Mesenteric fat pad (tissue), 1 donor: ENCODE data around the gene WSCD2. TPM values are rescaled to one million over a fixed set of nuclear protein-coding genes. Genes with fewer than 3 reads are reported as not detected.

ENCODE experiments used
- DNase-seq: peaks from one replicate; pipeline ENCODE4 v3.0.0-alpha.2; 2020; ENCODE audit warnings: low spot score
- total RNA-seq: library from RNA; stranded (reverse); fragmentation: NEBNext Ultra II Directional; extraction: Animal tissue kit (Norgen Biotek cat#: 25700); gene quantifications from one replicate; pipeline ENCODE4 v1.2.1, GENCODE V29; 2021
- donor health status: DM: yes; HTN: yes; CAD: no.

The WSCD2 gene
- total RNA-seq, 1 donor from 2014 or later: 0.42 TPM

DNA sequence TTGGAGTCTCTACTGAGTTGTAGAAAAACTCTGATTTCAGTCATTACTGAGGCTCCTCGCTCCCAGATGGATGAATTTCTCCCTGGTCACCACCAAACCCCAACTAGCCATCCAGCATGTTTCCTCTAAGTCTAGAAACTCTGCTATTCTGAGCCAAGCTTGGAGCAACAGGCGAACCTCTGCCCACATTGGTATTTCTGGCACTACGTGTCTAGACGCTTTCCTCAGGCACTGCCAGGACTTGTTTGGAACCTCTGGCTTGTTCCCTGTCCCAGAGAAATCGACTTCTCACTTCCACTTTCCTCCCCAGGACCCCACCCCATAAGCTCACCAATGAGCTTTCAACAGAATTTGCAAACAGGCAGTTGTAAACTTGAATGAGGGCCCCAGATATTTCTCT lies 27.6 kb downstream of the WSCD2 start:
- no peak for DNase-seq

DNA sequence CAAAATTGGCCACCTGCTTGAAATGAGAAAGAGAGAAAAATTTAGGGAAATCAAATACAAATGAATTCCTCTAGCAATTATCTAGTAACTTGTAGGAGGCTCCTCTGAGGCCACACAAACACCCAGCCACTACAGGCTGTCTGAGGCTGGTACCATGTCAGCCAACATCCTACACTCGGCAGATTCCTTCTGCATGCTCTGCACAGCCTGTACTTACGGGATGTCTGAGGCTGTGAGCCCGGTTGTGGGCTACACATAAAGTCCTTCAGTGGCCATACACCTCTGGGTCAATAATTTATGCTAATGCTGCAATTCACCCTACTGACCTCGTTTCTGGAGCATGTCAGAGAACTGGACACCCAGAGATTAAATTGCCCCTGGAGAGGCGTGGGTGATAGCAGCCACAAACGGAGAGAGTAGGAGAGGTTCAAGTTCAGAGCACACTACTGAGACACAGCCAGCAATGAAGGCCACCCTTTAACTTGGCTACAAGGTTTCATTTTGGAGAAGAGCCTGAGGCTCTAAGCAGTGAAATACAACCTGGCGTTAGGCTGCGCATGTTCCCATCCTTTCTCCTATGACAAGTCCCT lies 28.9 kb downstream of the WSCD2 start:
- no peak for DNase-seq

DNA sequence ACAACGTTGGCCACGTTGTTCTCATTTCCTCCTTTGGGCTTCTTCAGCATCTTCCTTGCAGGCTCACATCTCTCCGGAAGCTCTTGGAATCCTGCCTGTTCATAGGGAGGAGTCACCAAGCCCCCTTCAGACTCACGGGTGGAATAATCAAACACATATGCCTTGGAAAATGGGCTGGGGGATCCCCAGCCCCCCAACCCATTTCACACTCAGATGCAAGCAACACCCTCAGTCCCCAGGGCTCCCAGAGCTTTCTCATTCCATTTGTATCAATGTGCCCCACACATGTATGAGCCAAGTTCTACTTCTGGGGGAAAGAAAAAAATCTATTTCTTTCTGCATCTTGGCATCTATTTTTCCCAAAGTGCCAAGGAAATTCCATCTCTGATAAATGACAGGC lies 33.1 kb downstream of the WSCD2 start:
- DNase-seq: no peak

GRCh38 chr12:108166505-108166904 lies 37.4 kb downstream of the WSCD2 start:
- DNase-seq: no peak

GRCh38 chr12:108167974-108168373 lies 38.9 kb downstream of the WSCD2 start:
- DNase-seq: no peak

GRCh38 chr12:108169708-108170107 lies 40.6 kb downstream of the WSCD2 start:
- no peak for DNase-seq

DNA sequence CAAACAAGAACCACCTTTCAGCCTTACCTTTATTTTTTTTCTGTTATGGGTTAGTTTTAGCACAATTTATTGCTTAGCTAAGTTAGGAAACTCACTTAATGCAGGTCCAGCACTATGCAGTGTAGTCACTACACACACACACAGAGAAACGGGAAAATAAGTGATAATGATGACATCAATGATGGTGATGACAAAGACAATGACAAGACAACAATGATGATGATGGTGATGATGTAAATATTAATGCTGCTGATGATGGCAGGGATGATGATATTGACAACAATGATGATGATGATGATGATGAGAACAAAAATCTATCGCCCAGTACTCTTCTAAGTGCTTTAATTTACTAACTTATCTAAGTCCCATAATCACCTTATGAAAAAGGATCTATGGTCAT lies 41.1 kb downstream of the WSCD2 start:
- DNase-seq: no peak

DNA sequence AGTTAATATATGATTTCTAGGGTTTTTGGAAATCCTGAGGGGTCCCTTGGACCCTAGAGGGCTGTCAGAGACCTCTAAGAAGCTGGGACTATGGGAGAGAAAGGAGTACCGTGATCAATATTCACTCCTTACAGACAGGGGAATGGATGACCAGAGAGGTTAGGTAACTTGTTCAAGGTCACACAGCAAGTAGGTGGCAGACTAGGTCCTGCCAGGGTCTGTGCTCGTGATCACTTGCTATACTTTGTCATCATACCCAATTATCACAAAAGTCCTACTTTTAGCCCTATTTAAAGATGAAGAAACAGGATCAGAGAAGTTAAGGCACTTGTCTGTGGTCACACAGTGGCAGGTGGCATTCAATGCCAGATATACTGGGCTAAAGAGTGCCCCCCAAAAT lies 42.9 kb downstream of the WSCD2 start:
- DNase-seq: no peak

DNA sequence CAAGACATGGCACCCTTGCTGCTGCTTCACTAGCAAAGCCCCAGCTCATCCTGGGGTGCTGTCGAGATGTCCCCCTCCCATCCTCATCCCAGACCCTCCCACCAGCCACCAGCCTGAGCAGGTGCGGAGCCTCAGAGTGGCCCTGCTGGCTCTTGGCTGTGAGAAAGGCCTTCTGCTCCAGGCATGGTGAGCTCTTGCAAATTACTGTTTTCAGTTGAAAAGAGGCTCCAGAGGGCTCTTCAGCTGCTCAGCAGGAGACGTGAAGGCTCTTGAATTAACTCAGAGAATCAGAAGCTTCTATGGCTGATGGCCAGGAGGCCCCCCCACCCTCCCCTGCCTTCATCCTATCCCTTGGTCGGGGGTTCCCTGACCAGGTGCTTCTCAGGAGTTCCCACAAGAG lies 44.1 kb downstream of the WSCD2 start:
- no peak for DNase-seq

GRCh38 chr12:108173892-108174291 lies 44.8 kb downstream of the WSCD2 start:
- no peak for DNase-seq

DNA sequence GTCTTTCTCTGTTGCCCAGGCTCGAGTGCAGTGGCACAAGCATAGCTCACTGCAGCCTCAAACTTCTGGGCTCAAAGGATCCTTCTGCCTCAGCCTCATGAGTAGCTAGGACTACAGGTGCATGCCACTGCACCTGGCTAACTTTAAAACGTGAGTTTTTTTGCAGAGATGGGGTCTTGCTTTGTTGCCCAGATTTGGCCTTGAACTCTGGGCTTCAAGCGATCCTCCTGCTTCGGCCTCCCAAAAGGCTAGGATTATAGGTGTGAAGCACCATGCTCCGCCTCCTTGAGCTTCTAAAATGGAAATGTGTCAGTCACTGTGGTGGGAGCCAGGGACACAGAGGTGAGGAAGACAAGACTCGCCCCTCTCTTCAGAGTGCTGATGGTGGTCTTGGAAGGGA lies 45.6 kb downstream of the WSCD2 start:
- no peak for DNase-seq

GRCh38 chr12:108175310-108175709 lies 46.2 kb downstream of the WSCD2 start:
- DNase-seq: no peak

GRCh38 chr12:108176292-108176691 lies 47.2 kb downstream of the WSCD2 start:
- no peak for DNase-seq

GRCh38 chr12:108177131-108177530 lies 48.0 kb downstream of the WSCD2 start:
- no peak for DNase-seq

DNA sequence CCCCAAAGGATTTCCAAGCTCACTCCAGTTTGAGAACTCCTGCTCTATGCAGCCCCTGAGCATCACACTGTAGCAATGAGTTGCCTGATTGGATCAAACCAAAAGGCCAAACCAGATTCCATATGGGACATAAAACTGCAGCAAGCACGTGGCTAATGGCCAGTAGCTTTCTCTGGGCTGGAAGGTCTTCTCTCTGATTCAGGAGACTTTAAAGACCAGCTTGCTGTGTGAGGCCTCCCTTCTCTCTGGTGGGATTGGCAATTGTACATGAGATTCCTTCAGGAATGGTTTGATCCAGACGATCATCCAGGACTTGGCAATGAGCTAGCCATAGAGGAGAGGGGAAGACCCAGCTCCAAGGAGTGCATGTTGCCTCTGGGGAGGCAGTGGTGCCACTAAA lies 50.2 kb downstream of the WSCD2 start:
- DNase-seq: no peak

- DNase-seq: no peak
Observed at GRCh38 chr12:108180255-108181094, 51.4 kb downstream of the WSCD2 start.

GRCh38 chr12:108181095-108181454 lies 52.0 kb downstream of the WSCD2 start:
- no peak for DNase-seq

DNA sequence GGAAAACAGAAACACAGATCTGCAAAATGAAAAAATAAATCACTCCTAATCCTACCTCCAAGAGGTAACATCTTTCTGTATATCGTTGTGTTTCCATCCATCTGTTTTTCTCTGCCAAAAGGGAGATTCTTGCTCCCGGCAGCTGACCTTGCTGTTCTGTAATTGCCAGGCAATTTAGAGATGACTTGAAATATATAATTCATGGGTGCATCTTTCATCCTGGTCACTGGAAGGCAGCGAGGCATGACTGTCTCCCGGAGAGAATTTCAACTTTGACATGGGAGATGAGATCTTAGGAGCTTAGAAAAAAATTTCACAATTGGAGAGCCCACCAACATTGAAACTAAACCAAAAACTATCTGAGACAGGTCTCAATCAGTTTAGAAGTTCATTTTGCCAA lies 53.0 kb downstream of the WSCD2 start:
- no peak for DNase-seq

GRCh38 chr12:108185002-108185401 lies 55.9 kb downstream of the WSCD2 start:
- DNase-seq: no peak

DNA sequence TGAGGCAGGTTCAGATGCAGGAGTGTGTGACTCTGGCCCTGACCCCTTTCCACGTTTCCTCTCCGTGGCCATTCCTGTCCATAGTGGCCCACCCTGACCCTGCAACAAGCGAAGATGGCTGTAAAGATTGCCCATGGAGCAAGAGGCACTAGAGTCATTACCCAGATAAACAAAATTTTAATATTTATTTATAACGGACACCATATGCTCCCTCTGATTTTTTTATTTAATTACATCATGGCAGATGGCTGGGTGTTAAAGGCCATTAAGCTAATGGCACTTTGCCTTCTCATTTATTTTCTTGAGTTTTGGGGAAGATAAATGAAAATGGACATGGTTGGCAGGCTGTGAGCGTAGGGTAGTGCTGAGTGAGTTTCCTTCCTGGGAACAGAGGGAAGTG lies 58.7 kb downstream of the WSCD2 start:
- no peak for DNase-seq

- DNase-seq: no peak
Observed at GRCh38 chr12:108190529-108190928, 61.4 kb downstream of the WSCD2 start.

- no peak for DNase-seq
Observed at GRCh38 chr12:108191086-108191485, 62.0 kb downstream of the WSCD2 start.

DNA sequence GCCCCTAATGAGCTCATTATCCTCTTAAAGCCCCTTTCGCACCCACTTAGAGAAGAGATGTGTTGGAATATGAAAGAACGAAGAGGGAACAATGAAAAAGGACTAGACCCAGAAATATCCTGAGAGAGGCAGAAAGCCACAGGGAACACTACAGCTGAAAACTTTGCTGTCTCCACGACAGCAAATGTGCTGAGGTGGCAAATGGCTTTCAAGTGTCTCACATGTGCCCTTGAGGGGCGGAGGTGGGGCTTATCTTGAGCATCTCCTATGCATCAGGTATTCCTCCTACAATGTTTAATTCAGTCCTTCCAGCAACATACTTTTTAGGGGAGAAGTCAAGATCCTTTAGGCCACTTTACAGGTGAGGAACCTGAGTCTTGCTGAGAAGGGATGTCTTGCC lies 62.9 kb downstream of the WSCD2 start:
- DNase-seq: no peak
